HepG2 (cell line): ENCODE measurements around the gene SF3A2. TPM values are rescaled to one million over a fixed set of nuclear protein-coding genes. Genes with fewer than 3 reads are reported as not detected.

Experiments
- ATAC-seq: fragments of 200-7000 bp; cut with Tn5 transposase; 3 replicates; pipeline ENCODE4 v1.9.1; 2020; ENCODE audit warnings: mild to moderate bottlenecking, moderate library complexity
- BruUV-seq: library from RNA; stranded (reverse); fragments of 400-500 nt; replicated peaks from 2 replicates; lab custom pipeline; 2021; lab: Mats Ljungman, UMichigan
- CTCF ChIA-PET: fragments of 300-600 bp; formaldehyde crosslinking; extraction: SDS; loops from one replicate; lab custom pipeline; 2021; ENCODE audit warnings: low total read pairs, inconsistent platforms, low intra/inter-chr PET ratio; lab: Yijun Ruan, JAX
- POLR2A ChIA-PET: fragments of 350-600 bp; sonication (Branson Sonifier 250); formaldehyde crosslinking; loops from one replicate; lab custom pipeline; 2020; ENCODE audit warnings: antibody characterized with exemption, inconsistent platforms; lab: Yijun Ruan, JAX
- DNase-seq: peaks from one replicate; pipeline ENCODE4 v3.0.0-alpha.2; 2015; ENCODE audit warnings: low spot score
- FAIRE-seq: peaks from 3 replicates; lab custom pipeline; 2011; peaks lifted over from hg19 to GRCh38; lab: Jason Lieb, UNC
- H2AFZ ChIP-seq: one replicate; pipeline ENCODE4 v1.6.1; 2011; ENCODE audit warnings: low read length, inconsistent platforms
- H3K27ac ChIP-seq: fragments of 300-600 bp; 3 replicates; pipeline ENCODE4 v1.8.0; 2011; ENCODE audit warnings: mixed run types, mild to moderate bottlenecking, mixed read lengths, low read length, inconsistent platforms; ENCODE audit not compliant: insufficient read depth; ENCODE audit errors: extremely low read length
- H3K27me3 ChIP-seq, 2 experiments: fragments of 200-600 bp in 1 of 2; 2 replicates in 1 of 2; 3 replicates in 1 of 2; pipeline versions ENCODE4 v1.6.0 to v1.8.0; 2011; ENCODE audit warnings: low read length in 2 of 2, mild to moderate bottlenecking in 2 of 2, moderate library complexity in 2 of 2, inconsistent platforms in 1 of 2; ENCODE audit not compliant: insufficient read depth in 2 of 2, control insufficient read depth in 1 of 2
- H3K36me3 ChIP-seq, 2 experiments: fragments of 200-600 bp in 1 of 2; replicated peaks in 1 of 2; 2 replicates in 1 of 2; 3 replicates in 1 of 2; pipeline versions ENCODE4 v1.5.1 to v1.8.0; 2011; ENCODE audit warnings: low read length in 2 of 2, inconsistent platforms in 1 of 2; ENCODE audit not compliant: insufficient read depth in 2 of 2, control insufficient read depth in 1 of 2
- H3K4me1 ChIP-seq: 2 replicates; pipeline ENCODE4 v1.5.1; 2012; ENCODE audit warnings: low read length, inconsistent platforms; ENCODE audit not compliant: insufficient read depth
- H3K4me2 ChIP-seq: 2 replicates; pipeline ENCODE4 v1.6.0; 2011; ENCODE audit warnings: low read depth, low read length, inconsistent platforms
- H3K4me3 ChIP-seq, 3 experiments: fragments of 200-600 bp in 1 of 3; sonication (generic), shearing (Covaris generic) in 1 of 3; replicated peaks in 1 of 3; 2 replicates each; pipeline ENCODE4 v1.5.1; 2011 to 2016; ENCODE audit warnings: low read length in 3 of 3, inconsistent platforms in 2 of 3, low read depth in 2 of 3, mild to moderate bottlenecking in 2 of 3, control low read depth in 1 of 3, mixed read lengths in 1 of 3; ENCODE audit not compliant: insufficient read depth in 1 of 3
- H3K79me2 ChIP-seq: one replicate; pipeline ENCODE4 v1.6.1; 2011; ENCODE audit warnings: low read length, inconsistent platforms; ENCODE audit not compliant: insufficient read depth
- H3K9ac ChIP-seq: 2 replicates; pipeline ENCODE4 v1.6.0; 2011; ENCODE audit warnings: mild to moderate bottlenecking, low read depth, low read length, inconsistent platforms; ENCODE audit not compliant: insufficient read depth
- H3K9me3 ChIP-seq: 2 replicates; pipeline ENCODE4 v1.5.1; 2012; ENCODE audit warnings: mild to moderate bottlenecking, low read length
- H4K20me1 ChIP-seq: 2 replicates; pipeline ENCODE4 v1.6.0; 2011; ENCODE audit warnings: inconsistent platforms, mild to moderate bottlenecking, low read length, moderate library complexity; ENCODE audit not compliant: insufficient read depth
- CCAR2 ChIP-seq: fragments of 200-400 bp; formaldehyde crosslinking; optimal IDR thresholded peaks from 2 replicates; pipeline ENCODE3; 2018; ENCODE audit warnings: low read depth, mild to moderate bottlenecking, low read length, moderate library complexity
- DDIT3 ChIP-seq: sonication (generic); formaldehyde crosslinking; IDR thresholded peaks from 2 replicates; pipeline ENCODE4 v1.4.0; 2020; ENCODE audit warnings: mild to moderate bottlenecking, missing genetic modification reagents
- GABPA ChIP-seq, 2 experiments: IDR thresholded peaks; 2 replicates each; pipeline ENCODE4 v1.6.1; 2011 to 2016; ENCODE audit warnings: low read depth in 2 of 2, low read length in 1 of 2, missing biosample characterization in 1 of 2, missing genetic modification characterization in 1 of 2
- HOXD1 ChIP-seq: sonication (generic); formaldehyde crosslinking; IDR thresholded peaks from 2 replicates; pipeline ENCODE4 v1.5.0; 2020; ENCODE audit warnings: missing genetic modification reagents
- MAFF ChIP-seq: IDR thresholded peaks from 2 replicates; pipeline ENCODE4 v1.6.1; 2011; ENCODE audit warnings: low read depth, low read length, improper control_type of control experiment
- RBM22 ChIP-seq: fragments of 200-400 bp; formaldehyde crosslinking; optimal IDR thresholded peaks from 2 replicates; pipeline ENCODE3; 2017; ENCODE audit warnings: mild to moderate bottlenecking, low read length, moderate library complexity
- UBTF ChIP-seq: sonication (generic); formaldehyde crosslinking; IDR thresholded peaks from 2 replicates; pipeline ENCODE4 v1.4.0; 2020; ENCODE audit warnings: mild to moderate bottlenecking, missing genetic modification reagents
- ZNF3 ChIP-seq: IDR thresholded peaks from 2 replicates; pipeline ENCODE4 v1.7.0; 2017; ENCODE audit warnings: inconsistent platforms
- ZNF382 ChIP-seq: sonication (generic); formaldehyde crosslinking; IDR thresholded peaks from 2 replicates; pipeline ENCODE4 v1.5.0; 2020; ENCODE audit warnings: missing genetic modification reagents, mild to moderate bottlenecking, borderline replicate concordance
- WGBS: methylation state at CpG from one replicate; pipeline ENCODE4 v1.1.6; 2017; ENCODE audit warnings: low lambda C conversion rate; 5-methylcytosine and 5-hydroxymethylcytosine counted together
- in situ Hi-C: cut with HindIII; loops from 2 replicates; pipeline ENCODE4 v1.10.0; 2017; ENCODE audit warnings: low pct_unique_long_range_greater_than_20kb; ENCODE audit not compliant: extremely low pct_ligation_motif_present
- intact Hi-C: fragments of 100-400 bp; cut with micrococcal nuclease; formaldehyde crosslinking; loops from one replicate; pipeline ENCODE4 v1.10.0; 2022; ENCODE audit not compliant: unreplicated experiment
- polyA plus RNA-seq, 8 experiments: library from polyadenylated mRNA; depleted of rRNA in 3 of 8; stranded (reverse) in 7 of 8; unstranded in 1 of 8; fragments of >200 nt; fragmentation: Illumina TruSeq in 4 of 8; extraction: Trizol in 4 of 8; gene quantifications; 2 replicates each; pipeline versions ENCODE4 v1.2.1 to v1.2.3, GENCODE V29; 2011 to 2016; ENCODE audit warnings: low read depth in 4 of 8, missing spikeins in 1 of 8, mixed read lengths in 1 of 8; ENCODE audit not compliant: insufficient read depth in 1 of 8
- total RNA-seq, 5 experiments: library from RNA; depleted of rRNA; stranded (reverse); fragments of >200 nt; fragmentation: Illumina TruSeq; extraction: Trizol; gene quantifications; 2 replicates each; pipeline ENCODE4 v1.2.3, GENCODE V29; 2016; ENCODE audit warnings: low read depth in 1 of 5

Gene SF3A2
- total and polyA plus RNA-seq, 2 of the 13 experiments (the other 11 are each of a cell fraction or from before 2014, with no cell fraction given) = 8.6 to 8.8 TPM

DNA sequence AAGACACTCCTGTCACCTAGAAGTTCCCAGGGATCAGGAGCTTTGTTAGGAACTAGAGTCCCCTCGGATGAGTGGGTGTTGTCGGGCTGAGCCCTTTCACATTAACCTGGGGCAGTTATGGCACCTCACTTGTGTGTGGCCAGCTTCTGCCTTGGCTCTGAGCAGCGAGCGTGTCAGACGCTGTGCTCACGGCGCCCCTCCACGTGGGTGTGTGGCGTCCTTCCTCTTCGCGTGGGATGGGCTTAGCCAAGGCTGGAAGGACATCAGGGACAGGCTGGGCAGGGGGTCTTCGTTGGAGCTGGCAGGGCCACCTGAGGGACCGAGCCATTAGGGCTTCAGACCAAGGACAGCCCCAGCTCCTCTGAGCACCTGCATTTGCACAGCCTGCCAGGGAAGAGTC is 49.5 kb upstream of the SF3A2 start:
- ChIA-PET CTCF (no interaction called here), POLR2A (no interaction called here)
- WGBS = 100% methylated on average over 11 of the region's 13 CpGs
- no peaks in the 10 kb centered on the region for H3K9me3 ChIP-seq
- no peak overlapping the region for H3K4me3 ChIP-seq
- H3K4me1 ChIP-seq = no peaks in the 10 kb centered on the region
- ATAC-seq = no peak
- no peak overlapping the region for H3K27ac ChIP-seq
- no peaks in the 10 kb centered on the region; a peak in 1 of 5 replicates for H3K27me3 ChIP-seq
- no peak for TF ChIP-seq CCAR2
- TF ChIP-seq GABPA (IDR thresholded peaks at IDR 0.05; ENCODE audit: low read depth, low read length) = 0 out of 2 replicates have a peak, but pooled peaks have one; percentile 10
- TF ChIP-seq GABPA (CRISPR knock-in tag; IDR thresholded peaks at IDR 0.05; ENCODE audit: low read depth) = no peak
- intact Hi-C loops (no loop called here), in situ Hi-C loops (no loop called here)
- no peak overlapping the region for H3K9ac ChIP-seq
- no peak overlapping the region for H3K4me2 ChIP-seq
- peaks cover 44% of the 10 kb centered on the region for H3K79me2 ChIP-seq
- H2AFZ ChIP-seq = no peak overlapping the region
- peaks cover 23% of the 10 kb centered on the region; the same call in 1 of the 2 replicates for H4K20me1 ChIP-seq
- DNase-seq = no peak
- no TSS peak for BruUV-seq
- no peak for FAIRE-seq
- H3K36me3 ChIP-seq = peaks cover 54 to 79% of the 10 kb centered on the region in 2 experiments; a peak in 4 of 5 replicates

GRCh38 chr19:2188708-2189385 is 47.8 kb upstream of the SF3A2 start:
- no peak for DNase-seq
- Histone ChIP-seq H3K79me2 (peaks cover 32% of the 10 kb centered on the region), H3K36me3 (peaks cover 48 to 78% of the 10 kb centered on the region in 2 experiments; a peak in 4 of 5 replicates), H3K9ac (no peak overlapping the region), H3K4me3 (no peak overlapping the region), H2AFZ (no peak overlapping the region), H3K27ac (no peak overlapping the region), H4K20me1 (peaks cover 12% of the 10 kb centered on the region; the same call in 1 of the 2 replicates), H3K27me3 (no peaks in the 10 kb centered on the region; a peak in 1 of 5 replicates), H3K4me2 (no peak overlapping the region), H3K9me3 (no peaks in the 10 kb centered on the region), H3K4me1 (no peaks in the 10 kb centered on the region)
- no peak for ATAC-seq
- no peak for FAIRE-seq
- ChIA-PET CTCF (no interaction called here), POLR2A (no interaction called here)
- intact Hi-C loops = no loop called here
- no TSS peak for BruUV-seq
- in situ Hi-C loops = no loop called here
- 100% methylated on average over 6 of the region's 19 CpGs for WGBS
- 0 out of 2 replicates have a peak, but pooled peaks have one; percentile 13 for TF ChIP-seq MAFF
- TF ChIP-seq HOXD1 (CRISPR knock-in tag) = no peak
- no peak for TF ChIP-seq UBTF
- no peak for TF ChIP-seq ZNF3 (CRISPR knock-in tag)
- TF ChIP-seq RBM22 = peak; percentile 53
- TF ChIP-seq ZNF382 (CRISPR knock-in tag) = no peak
- TF ChIP-seq DDIT3 (CRISPR knock-in tag) = no peak
- TF ChIP-seq, all 625 proteins: peak for 2
